GM23338 (cell line): ENCODE data around the gene RAD51B. TPM values are rescaled to one million over a fixed set of nuclear protein-coding genes. Genes with fewer than 3 reads are reported as not detected.

ENCODE experiments used
- ATAC-seq: fragments of 200-7000 bp; cut with Tn5 transposase; 3 replicates; pipeline ENCODE4 v1.9.1; 2020
- DNase-seq: peaks from one replicate; pipeline ENCODE4 v3.0.0-alpha.2; 2015; ENCODE audit warnings: low spot score
- H2AFZ ChIP-seq: fragments of 200-600 bp; sonication (generic); 2 replicates; pipeline ENCODE4 v1.8.0; 2016; ENCODE audit warnings: antibody characterized with exemption, mild to moderate bottlenecking, moderate library complexity
- H3F3A ChIP-seq: fragments of 200-600 bp; sonication (generic); replicated peaks from 2 replicates; pipeline ENCODE4 v1.8.0; 2017; ENCODE audit warnings: antibody characterized with exemption, mixed run types, low read depth
- H3K27ac ChIP-seq: fragments of 200-600 bp; sonication (generic); 2 replicates; pipeline ENCODE4 v1.6.1; 2016; ENCODE audit warnings: low read depth
- H3K27me3 ChIP-seq: fragments of 200-600 bp; sonication (generic); 2 replicates; pipeline ENCODE4 v1.8.0; 2016; ENCODE audit warnings: mild to moderate bottlenecking, mixed run types, moderate library complexity; ENCODE audit not compliant: insufficient read depth
- H3K36me3 ChIP-seq: fragments of 200-600 bp; sonication (generic); 2 replicates; pipeline ENCODE4 v1.8.0; 2016; ENCODE audit warnings: mild to moderate bottlenecking; ENCODE audit not compliant: insufficient read depth
- H3K4me1 ChIP-seq: fragments of 200-600 bp; sonication (generic); 2 replicates; pipeline ENCODE4 v1.8.0; 2016; ENCODE audit warnings: mild to moderate bottlenecking, moderate library complexity; ENCODE audit not compliant: insufficient read depth
- H3K4me2 ChIP-seq: fragments of 200-600 bp; sonication (generic); 2 replicates; pipeline ENCODE4 v1.7.1; 2017; ENCODE audit warnings: mixed run types
- H3K4me3 ChIP-seq: fragments of 200-600 bp; sonication (generic); 2 replicates; pipeline ENCODE4 v1.6.1; 2016; ENCODE audit warnings: mixed run types
- H3K79me2 ChIP-seq: fragments of 200-600 bp; sonication (generic); replicated peaks from 2 replicates; pipeline ENCODE4 v1.8.0; 2017; ENCODE audit warnings: mild to moderate bottlenecking; ENCODE audit not compliant: insufficient read depth
- H3K9me2 ChIP-seq: fragments of 200-600 bp; sonication (generic); 2 replicates; pipeline ENCODE4 v1.8.0; 2017; ENCODE audit not compliant: insufficient read depth
- H4K20me1 ChIP-seq: fragments of 200-600 bp; sonication (generic); replicated peaks from 2 replicates; pipeline ENCODE4 v1.8.0; 2017; ENCODE audit warnings: mild to moderate bottlenecking; ENCODE audit not compliant: insufficient read depth
- H3K27ac Mint-ChIP-seq: 2 replicates; pipeline ENCODE4 v1.8.0; 2020; ENCODE audit warnings: inconsistent platforms, mild to moderate bottlenecking, moderate library complexity, mixed read lengths
- H3K27me3 Mint-ChIP-seq: 3 replicates; pipeline ENCODE4 v1.8.0; 2022; ENCODE audit warnings: low read depth, mild to moderate bottlenecking, moderate library complexity, mixed read lengths, inconsistent platforms; ENCODE audit not compliant: insufficient read depth, poor library complexity
- H3K36me3 Mint-ChIP-seq: 3 replicates; pipeline ENCODE4 v1.8.0; 2021; ENCODE audit warnings: low read depth, mild to moderate bottlenecking, inconsistent platforms, moderate library complexity, mixed read lengths
- H3K4me1 Mint-ChIP-seq: 3 replicates; pipeline ENCODE4 v1.8.0; 2020; ENCODE audit warnings: mild to moderate bottlenecking, inconsistent platforms, mixed read lengths
- H3K4me3 Mint-ChIP-seq: 3 replicates; pipeline ENCODE4 v1.8.0; 2021; ENCODE audit warnings: moderate library complexity, mild to moderate bottlenecking, inconsistent platforms, mixed read lengths
- H3K9me3 Mint-ChIP-seq: 3 replicates; pipeline ENCODE4 v1.8.0; 2020; ENCODE audit warnings: moderate library complexity, mild to moderate bottlenecking, inconsistent platforms, mixed read lengths
- CREB1 ChIP-seq: fragments of 250-450 bp; sonication (Bioruptor Pico); IDR thresholded peaks from 2 replicates; pipeline ENCODE4 v1.5.0; 2020; ENCODE audit warnings: low read depth, mild to moderate bottlenecking, moderate library complexity
- ETS1 ChIP-seq: IDR thresholded peaks from 2 replicates; pipeline ENCODE4 v1.6.1; 2016; ENCODE audit warnings: antibody characterized with exemption
- EZH2 ChIP-seq: fragments of 200-600 bp; sonication (generic); IDR thresholded peaks from one replicate; pipeline ENCODE4 v1.8.0; 2017; ENCODE audit warnings: antibody characterized with exemption, mild to moderate bottlenecking, low read depth; ENCODE audit not compliant: unreplicated experiment
- EZH2phosphoT487 ChIP-seq: fragments of 200-600 bp; sonication (generic); IDR thresholded peaks from one replicate; pipeline ENCODE4 v1.8.1; 2018; ENCODE audit warnings: antibody characterized with exemption; ENCODE audit not compliant: unreplicated experiment
- JUNB ChIP-seq: IDR thresholded peaks from one replicate; pipeline ENCODE4 v1.6.1; 2016; ENCODE audit warnings: antibody characterized with exemption; ENCODE audit not compliant: unreplicated experiment
- NANOG ChIP-seq: IDR thresholded peaks from 2 replicates; pipeline ENCODE4 v1.6.1; 2016; ENCODE audit warnings: antibody characterized with exemption, borderline replicate concordance
- POLR2AphosphoS5 ChIP-seq: IDR thresholded peaks from 2 replicates; pipeline ENCODE4 v1.6.1; 2016; ENCODE audit warnings: antibody characterized with exemption, low read depth
- REST ChIP-seq: IDR thresholded peaks from one replicate; pipeline ENCODE4 v1.6.1; 2018; ENCODE audit warnings: antibody characterized with exemption; ENCODE audit not compliant: unreplicated experiment
- STAT1 ChIP-seq: IDR thresholded peaks from one replicate; pipeline ENCODE4 v1.6.1; 2016; ENCODE audit warnings: antibody characterized with exemption; ENCODE audit not compliant: unreplicated experiment
- ZNF114 ChIP-seq: fragments of 250-450 bp; sonication (Bioruptor Pico); IDR thresholded peaks from 2 replicates; pipeline ENCODE4 v1.5.0; 2020; ENCODE audit warnings: mild to moderate bottlenecking, moderate library complexity
- ZNF331 ChIP-seq: fragments of 250-450 bp; sonication (Bioruptor Pico); IDR thresholded peaks from 2 replicates; pipeline ENCODE4 v1.5.0; 2020; ENCODE audit warnings: low read depth, mild to moderate bottlenecking, moderate library complexity
- ZNF462 ChIP-seq: fragments of 250-450 bp; sonication (Bioruptor Pico); IDR thresholded peaks from 2 replicates; pipeline ENCODE4 v1.5.0; 2020; ENCODE audit warnings: mild to moderate bottlenecking, moderate library complexity
- polyA plus RNA-seq: library from polyadenylated mRNA; unstranded; fragments of >200 nt; fragmentation: Nextera tagmentation; extraction: Ambion mirVana; gene quantifications from 2 replicates; pipeline ENCODE4 v1.2.1, GENCODE V29; 2016
- total RNA-seq: library from RNA; depleted of rRNA; stranded (reverse); fragments of >200 nt; shearing (Covaris generic); gene quantifications from 2 replicates; pipeline ENCODE4 v1.2.3, GENCODE V29; 2014
- TF ChIP-seq, protein P1 (sequence below), 2 experiments: fragments of 200-600 bp in 1 of 2; sonication (generic) in 1 of 2; conservative IDR thresholded peaks; 2 replicates each; pipeline versions ENCODE4 v1.5.1 to v1.6.1; 2016 to 2017; ENCODE audit warnings: antibody characterized with exemption in 2 of 2, low read depth in 2 of 2, mild to moderate bottlenecking in 2 of 2, moderate library complexity in 1 of 2

RAD51B gene
- total and polyA plus RNA-seq, 2 experiments from 2014 or later, result 15.7 to 29.1 TPM

DNA sequence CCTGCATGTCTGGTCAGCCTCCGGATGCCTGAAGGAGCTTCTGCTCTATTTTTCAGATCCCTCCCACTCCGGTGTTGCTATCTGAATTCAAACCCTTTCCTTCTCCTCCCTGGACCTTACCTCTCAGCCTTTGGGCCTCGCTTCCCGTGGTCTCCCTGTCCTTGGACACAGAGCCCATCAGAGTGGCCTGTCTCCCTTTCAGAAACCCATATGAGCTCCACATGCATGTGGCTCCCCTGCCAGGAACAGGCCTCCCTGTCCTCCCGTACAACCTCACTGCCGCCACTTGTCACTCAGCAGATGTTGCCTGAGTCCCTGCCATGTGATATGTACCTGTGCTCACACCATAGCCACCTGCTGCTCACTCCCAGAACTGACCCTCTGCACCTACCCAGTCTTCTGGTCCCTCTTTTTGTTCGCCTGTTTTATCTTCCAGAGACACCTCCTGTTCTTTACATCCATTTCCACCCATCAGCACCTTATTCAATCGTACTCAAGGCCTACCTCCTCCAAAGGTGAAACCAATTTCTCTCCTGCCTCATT lies 790.7 kb downstream of the RAD51B start (continued):
- TF ChIP-seq POLR2AphosphoS5 (no peak), ZNF114 (CRISPR knock-in tag) (no peak), NANOG (no peak), STAT1 (no peak), JUNB (no peak)

GRCh38 chr14:68611599-68611998 lies 792.0 kb downstream of the RAD51B start:
- Mint-ChIP-seq H3K36me3 (peaks cover 12% of the 10 kb centered on the region; the same call in 2 of the 3 replicates), H3K9me3 (peaks cover 25% of the 10 kb centered on the region), H3K27ac (no peak overlapping the region), H3K4me3 (no peak overlapping the region), H3K4me1 (peaks cover 15% of the 10 kb centered on the region), H3K27me3 (peaks cover 2% of the 10 kb centered on the region)
- Histone ChIP-seq H3K4me1 (peaks cover 10% of the 10 kb centered on the region; the same call in 1 of the 2 replicates), H3K4me2 (no peak overlapping the region), H3K4me3 (no peak overlapping the region), H3K36me3 (peaks cover 11% of the 10 kb centered on the region), H2AFZ (no peak overlapping the region), H3K27ac (no peak overlapping the region), H3K9me2 (no peaks in the 10 kb centered on the region), H3F3A (no peaks in the 10 kb centered on the region), H3K79me2 (no peaks in the 10 kb centered on the region), H4K20me1 (no peaks in the 10 kb centered on the region), H3K27me3 (no peaks in the 10 kb centered on the region)
- ATAC-seq (no peak), DNase-seq (no peak)
- TF ChIP-seq ZNF462 (CRISPR knock-in tag), result no peak
- no peak for TF ChIP-seq STAT1
- TF ChIP-seq ZNF114 (CRISPR knock-in tag), result no peak
- TF ChIP-seq REST, result no peak
- no peak for TF ChIP-seq POLR2AphosphoS5
- TF ChIP-seq ZNF331 (CRISPR knock-in tag), result no peak
- no peak for TF ChIP-seq NANOG
- TF ChIP-seq, protein P1, sequence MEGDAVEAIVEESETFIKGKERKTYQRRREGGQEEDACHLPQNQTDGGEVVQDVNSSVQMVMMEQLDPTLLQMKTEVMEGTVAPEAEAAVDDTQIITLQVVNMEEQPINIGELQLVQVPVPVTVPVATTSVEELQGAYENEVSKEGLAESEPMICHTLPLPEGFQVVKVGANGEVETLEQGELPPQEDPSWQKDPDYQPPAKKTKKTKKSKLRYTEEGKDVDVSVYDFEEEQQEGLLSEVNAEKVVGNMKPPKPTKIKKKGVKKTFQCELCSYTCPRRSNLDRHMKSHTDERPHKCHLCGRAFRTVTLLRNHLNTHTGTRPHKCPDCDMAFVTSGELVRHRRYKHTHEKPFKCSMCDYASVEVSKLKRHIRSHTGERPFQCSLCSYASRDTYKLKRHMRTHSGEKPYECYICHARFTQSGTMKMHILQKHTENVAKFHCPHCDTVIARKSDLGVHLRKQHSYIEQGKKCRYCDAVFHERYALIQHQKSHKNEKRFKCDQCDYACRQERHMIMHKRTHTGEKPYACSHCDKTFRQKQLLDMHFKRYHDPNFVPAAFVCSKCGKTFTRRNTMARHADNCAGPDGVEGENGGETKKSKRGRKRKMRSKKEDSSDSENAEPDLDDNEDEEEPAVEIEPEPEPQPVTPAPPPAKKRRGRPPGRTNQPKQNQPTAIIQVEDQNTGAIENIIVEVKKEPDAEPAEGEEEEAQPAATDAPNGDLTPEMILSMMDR (conservative IDR thresholded peaks at IDR 0.05; ENCODE audit: low read depth in 2 of 2), result no peak
- TF ChIP-seq CREB1 (CRISPR knock-in tag), result no peak
- no peak for TF ChIP-seq ETS1
- TF ChIP-seq EZH2phosphoT487, result no peak
- no peak for TF ChIP-seq JUNB
- no peak for TF ChIP-seq EZH2
